A673 (cell line): ENCODE measurements around the gene AHCYL2.

Experiments
- CTCF ChIP-seq: fragments of 300-800, 200-600 bp; sonication (generic); conservative IDR thresholded peaks from 2 replicates; pipeline ENCODE4 v1.5.1; 2017; ENCODE audit warnings: low read depth, mild to moderate bottlenecking, antibody characterized with exemption, low read length, moderate library complexity, mixed read lengths
- EZH2 ChIP-seq: fragments of 200-600 bp; sonication (generic); IDR thresholded peaks from 2 replicates; pipeline ENCODE4 v1.6.1; 2017; ENCODE audit warnings: borderline replicate concordance, low read depth, mild to moderate bottlenecking, mixed read lengths, antibody characterized with exemption, low read length; ENCODE audit not compliant: poor library complexity, severe bottlenecking

GRCh38 chr7:129258649-129259389, 34.0 kb downstream of the AHCYL2 start:
- TF ChIP-seq EZH2 (no peak), CTCF (no peak)
